Naive thymus-derived CD4-positive, alpha-beta T cell (primary cell): Measurements from ENCODE around the gene ETV6. TPM values are rescaled to one million over a fixed set of nuclear protein-coding genes. Genes with fewer than 3 reads are reported as not detected.

ENCODE experiments used
- ATAC-seq: fragments of 150-1000 bp; cut with Tn5 transposase; 2 replicates; pipeline ENCODE4 v1.10.0; 2021; ENCODE audit warnings: mild to moderate bottlenecking, moderate library complexity
- CTCF ChIA-PET: fragments of 350-600 bp; sonication (Branson Sonifier 250); formaldehyde crosslinking; loops from one replicate; lab custom pipeline; 2021; ENCODE audit warnings: antibody characterized with exemption; lab: Charles Lee
- POLR2A ChIA-PET: fragments of 350-600 bp; sonication (Branson Sonifier 250); formaldehyde crosslinking; loops from one replicate; lab custom pipeline; 2021; ENCODE audit warnings: antibody characterized with exemption, inconsistent platforms; lab: Charles Lee
- DNase-seq, 9 donors: peaks; one replicate each; pipeline versions ENCODE4 v3.0.0 to v3.0.0-alpha.2; 2020 to 2022; ENCODE audit warnings: mixed read lengths in 1 of 9
- H3K27ac ChIP-seq: one replicate; pipeline ENCODE4 v1.7.0; 2013; ENCODE audit warnings: mild to moderate bottlenecking, low read depth, low read length, moderate library complexity
- H3K27me3 ChIP-seq, 2 donors: one replicate each; pipeline ENCODE4 v1.7.0; 2013; ENCODE audit warnings: low read length in 2 of 2, mild to moderate bottlenecking in 2 of 2, moderate library complexity in 2 of 2; ENCODE audit not compliant: control insufficient read depth in 2 of 2, insufficient read depth in 2 of 2
- H3K36me3 ChIP-seq, 3 experiments: 1 replicate in 2 of 3; 2 replicates in 1 of 3; pipeline ENCODE4 v1.7.0; 2013; ENCODE audit warnings: low read length in 3 of 3, mild to moderate bottlenecking in 3 of 3, moderate library complexity in 1 of 3; ENCODE audit not compliant: insufficient read depth in 3 of 3, control insufficient read depth in 2 of 3
- H3K4me1 ChIP-seq, 2 donors: one replicate each; pipeline ENCODE4 v1.7.0; 2013; ENCODE audit warnings: low read length in 2 of 2, mild to moderate bottlenecking in 2 of 2, moderate library complexity in 1 of 2; ENCODE audit not compliant: control insufficient read depth in 2 of 2, insufficient read depth in 2 of 2
- H3K4me3 ChIP-seq: 2 replicates; pipeline ENCODE4 v1.7.0; 2013; ENCODE audit warnings: mild to moderate bottlenecking, low read length
- H3K9me3 ChIP-seq, 3 experiments: 1 replicate in 2 of 3; 2 replicates in 1 of 3; pipeline ENCODE4 v1.7.0; 2013; ENCODE audit warnings: low read length in 3 of 3; ENCODE audit not compliant: control insufficient read depth in 2 of 3
- H3K27ac Mint-ChIP-seq, 9 donors: one replicate each; pipeline ENCODE4 v1.8.0; 2020 to 2022; ENCODE audit warnings: mixed read lengths in 9 of 9, mild to moderate bottlenecking in 8 of 9, moderate library complexity in 5 of 9, inconsistent platforms in 2 of 9
- H3K27me3 Mint-ChIP-seq, 5 donors: one replicate each; pipeline ENCODE4 v1.8.0; 2021 to 2022; ENCODE audit warnings: mixed read lengths in 5 of 5, mild to moderate bottlenecking in 1 of 5
- H3K36me3 Mint-ChIP-seq, 5 donors: one replicate each; pipeline ENCODE4 v1.8.0; 2020 to 2022; ENCODE audit warnings: mixed read lengths in 5 of 5, mild to moderate bottlenecking in 3 of 5, inconsistent platforms in 1 of 5
- H3K4me1 Mint-ChIP-seq, 7 donors: one replicate each; pipeline ENCODE4 v1.8.0; 2020 to 2022; ENCODE audit warnings: mixed read lengths in 7 of 7, mild to moderate bottlenecking in 3 of 7, inconsistent platforms in 1 of 7
- H3K4me3 Mint-ChIP-seq, 10 donors: one replicate each; pipeline ENCODE4 v1.8.0; 2020 to 2022; ENCODE audit warnings: mild to moderate bottlenecking in 10 of 10, mixed read lengths in 10 of 10, moderate library complexity in 6 of 10, inconsistent platforms in 2 of 10
- H3K9me3 Mint-ChIP-seq, 11 donors: one replicate each; pipeline ENCODE4 v1.8.0; 2020 to 2022; ENCODE audit warnings: mixed read lengths in 11 of 11, mild to moderate bottlenecking in 4 of 11, inconsistent platforms in 1 of 11, moderate library complexity in 1 of 11
- intact Hi-C, 2 donors: fragments of 100-400 bp; cut with micrococcal nuclease; formaldehyde crosslinking; loops; one replicate each; pipeline ENCODE4 v1.15.1; 2023
- polyA plus RNA-seq, 2 donors: library from polyadenylated mRNA; unstranded; fragments of 300-500 nt; fragmentation: Illumina TruSeq; gene quantifications; one replicate each; pipeline ENCODE4 v1.2.3, GENCODE V29; 2021
- total RNA-seq, 6 experiments: library from RNA in 5 of 6; stranded (reverse) in 5 of 6; gene quantifications; 1 replicate in 5 of 6; 2 replicates in 1 of 6; pipeline ENCODE4 v1.2.3 and lab custom pipeline; 2021 to 2026

Gene ETV6
- total RNA-seq = 10 to 100 TPM; 24.2 to 70.3 (median 38.0) TPM
- 1 to 10 TPM; 2.2 to 5.5 TPM for polyA plus RNA-seq
- total RNA-seq (lab: John Stamatoyannopoulos, UW) = 26.7 reads per million, percentile 57 among the genes with 10 or more reads in this experiment

GRCh38 chr12:11649413-11650285 lies at the start of gene ETV6:
Gene ETV6, plus strand, starts transcription at chr12:11649674. Its CDS starts 454 bp downstream, at chr12:11650128.
- peak; percentile 73 for ATAC-seq
- peak within 1 kb of the TSS; percentile 91 to 99 (median 97) for H3K27ac Mint-ChIP-seq
- CTCF ChIA-PET = interaction anchor here (0.6 to 1.2 kb wide), 7 partner anchors 48 to 678 kb away, joined by 3 to 5 read pairs (median 3); no protein-coding TSS in a partner anchor

GRCh38 chr12:11600199-11600598 lies 49.3 kb upstream of the ETV6 start:
- H3K27me3 ChIP-seq = no peaks in the 10 kb centered on the region
- CTCF ChIA-PET = no interaction called here
- DNase-seq (no peak), ATAC-seq (no peak)
- no peak overlapping the region for H3K4me3 ChIP-seq
- intact Hi-C loops = no loop called here
- H3K4me3 Mint-ChIP-seq = no peak overlapping the region
- no peak overlapping the region for H3K27ac Mint-ChIP-seq
- H3K36me3 Mint-ChIP-seq = no peaks in the 10 kb centered on the region
- H3K9me3 Mint-ChIP-seq = no peaks in the 10 kb centered on the region
- H3K27me3 Mint-ChIP-seq = peaks cover 0 to 3% (median 0%) of the 10 kb centered on the region in 5 donors
- no peaks in the 10 kb centered on the region for H3K4me1 ChIP-seq
- no peak overlapping the region for H3K27ac ChIP-seq
- POLR2A ChIA-PET = no interaction called here
- no peaks in the 10 kb centered on the region for H3K36me3 ChIP-seq
- peaks cover 1 to 24% (median 9%) of the 10 kb centered on the region in 7 donors for H3K4me1 Mint-ChIP-seq
- H3K9me3 ChIP-seq = no peaks in the 10 kb centered on the region

More at GRCh38 chr12:11649413-11650285, at the start of gene ETV6:
- H3K4me3 ChIP-seq = peak within 1 kb of the TSS; percentile 92
- H3K4me1 Mint-ChIP-seq = peaks cover 25 to 55% (median 41%) of the 10 kb centered on the region in 7 donors
- intact Hi-C loops = loop anchor here (1.0 to 5.0 kb wide), 28 partner anchors 10 to 1437 kb away; partner anchors contain the start of genes BORCS5 (in 2 of the 2), BCL2L14 (in 1 of the 2), CDKN1B (in 1 of the 2) and DUSP16 (in 1 of the 2)
- H3K9me3 ChIP-seq = no peaks in the 10 kb centered on the region
- H3K27me3 Mint-ChIP-seq = no peaks in the 10 kb centered on the region
- peaks cover 6 to 22% of the 10 kb centered on the region in 2 donors for H3K4me1 ChIP-seq
- H3K36me3 ChIP-seq = peaks cover 0 to 3% (median 0%) of the 10 kb centered on the region in 3 experiments
- POLR2A ChIA-PET = interaction anchor here (0.5 to 2.1 kb wide), 15 partner anchors 9 to 1017 kb away, joined by 3 to 11 read pairs (median 3); no protein-coding TSS in a partner anchor
- DNase-seq = peak; percentile 51 to 85 (median 79)
- H3K9me3 Mint-ChIP-seq = no peaks in the 10 kb centered on the region
- H3K36me3 Mint-ChIP-seq = peaks cover 0 to 11% (median 0%) of the 10 kb centered on the region in 5 donors
- H3K27me3 ChIP-seq = no peaks in the 10 kb centered on the region
- H3K27ac ChIP-seq = peak within 1 kb of the TSS; percentile 90
- H3K4me3 Mint-ChIP-seq = peak within 1 kb of the TSS; percentile 82 to 99 (median 98)

- ATAC-seq = no peak
- Mint-ChIP-seq H3K27me3 (peaks cover 0 to 3% (median 0%) of the 10 kb centered on the region in 5 donors), H3K27ac (no peak overlapping the region), H3K4me1 (peaks cover 0 to 19% (median 6%) of the 10 kb centered on the region in 7 donors), H3K4me3 (no peak overlapping the region), H3K9me3 (no peaks in the 10 kb centered on the region), H3K36me3 (no peaks in the 10 kb centered on the region)
- Histone ChIP-seq H3K36me3 (no peaks in the 10 kb centered on the region), H3K27ac (no peak overlapping the region), H3K27me3 (no peaks in the 10 kb centered on the region), H3K4me3 (no peak overlapping the region), H3K9me3 (no peaks in the 10 kb centered on the region), H3K4me1 (no peaks in the 10 kb centered on the region)
- ChIA-PET POLR2A (no interaction called here), CTCF (no interaction called here)
- no peak for DNase-seq
- intact Hi-C loops = no loop called here
Measured at GRCh38 chr12:11601647-11602046, 47.8 kb upstream of the ETV6 start.

GRCh38 chr12:11607313-11608081 lies 42.0 kb upstream of the ETV6 start:
- H3K27ac ChIP-seq = no peak overlapping the region
- no peaks in the 10 kb centered on the region for H3K27me3 ChIP-seq
- no peak overlapping the region for H3K4me3 Mint-ChIP-seq
- no peaks in the 10 kb centered on the region for H3K9me3 Mint-ChIP-seq
- H3K4me3 ChIP-seq = no peak overlapping the region
- peaks cover 0 to 3% (median 0%) of the 10 kb centered on the region in 5 donors for H3K27me3 Mint-ChIP-seq
- no peaks in the 10 kb centered on the region for H3K4me1 ChIP-seq
- H3K9me3 ChIP-seq = no peaks in the 10 kb centered on the region
- DNase-seq = no peak
- peaks cover 0 to 4% (median 0%) of the 10 kb centered on the region in 7 donors for H3K4me1 Mint-ChIP-seq
- intact Hi-C loops = no loop called here
- peak overlapping the region in 2 of 9 donors; percentile 32 to 38 for H3K27ac Mint-ChIP-seq
- POLR2A ChIA-PET = no interaction called here
- no peak for ATAC-seq
- no peaks in the 10 kb centered on the region for H3K36me3 ChIP-seq
- H3K36me3 Mint-ChIP-seq = no peaks in the 10 kb centered on the region
- CTCF ChIA-PET = interaction anchor here (1.8 kb wide), 1 partner anchor 28 kb away, joined by 3 read pairs; no protein-coding TSS in a partner anchor

- Mint-ChIP-seq H3K27ac (no peak overlapping the region), H3K36me3 (no peaks in the 10 kb centered on the region), H3K4me3 (no peak overlapping the region), H3K9me3 (no peaks in the 10 kb centered on the region), H3K4me1 (peaks cover 0 to 2% (median 0%) of the 10 kb centered on the region in 7 donors), H3K27me3 (peaks cover 0 to 3% (median 0%) of the 10 kb centered on the region in 5 donors)
- H3K4me3 ChIP-seq = no peak overlapping the region
- no peaks in the 10 kb centered on the region for H3K27me3 ChIP-seq
- no peaks in the 10 kb centered on the region for H3K4me1 ChIP-seq
- ChIA-PET POLR2A (no interaction called here), CTCF (no interaction called here)
- no peak overlapping the region for H3K27ac ChIP-seq
- DNase-seq = no peak
- intact Hi-C loops = no loop called here
- no peak for ATAC-seq
- no peaks in the 10 kb centered on the region for H3K36me3 ChIP-seq
- no peaks in the 10 kb centered on the region for H3K9me3 ChIP-seq
Measured at GRCh38 chr12:11609045-11609444, 40.4 kb upstream of the ETV6 start.

GRCh38 chr12:11615481-11615880 lies 34.0 kb upstream of the ETV6 start:
- POLR2A ChIA-PET = no interaction called here
- Histone ChIP-seq H3K27me3 (no peaks in the 10 kb centered on the region), H3K27ac (no peak overlapping the region), H3K4me3 (no peak overlapping the region), H3K4me1 (no peaks in the 10 kb centered on the region), H3K9me3 (no peaks in the 10 kb centered on the region), H3K36me3 (no peaks in the 10 kb centered on the region)
- CTCF ChIA-PET = no interaction called here
- H3K36me3 Mint-ChIP-seq = no peaks in the 10 kb centered on the region
- no peak overlapping the region for H3K27ac Mint-ChIP-seq
- no peaks in the 10 kb centered on the region for H3K27me3 Mint-ChIP-seq
- H3K4me3 Mint-ChIP-seq = no peak overlapping the region
- H3K4me1 Mint-ChIP-seq = peaks cover 0 to 4% (median 0%) of the 10 kb centered on the region in 7 donors
- DNase-seq (no peak), ATAC-seq (no peak)
- intact Hi-C loops = no loop called here
- H3K9me3 Mint-ChIP-seq = no peaks in the 10 kb centered on the region
